ENCODE data around the gene SH3BGRL.

The SH3BGRL gene

GRCh38 chrX:81229229-81229628 is 27.3 kb downstream of the SH3BGRL start:
- Histone ChIP-seq H3K36me3 (ENCODE audit: control insufficient read depth, insufficient read depth, low read length) (no peaks in the 10 kb centered on the region), H3K9me3 (ENCODE audit: control insufficient read depth, insufficient read depth, low read length) (no peaks in the 10 kb centered on the region), H3K4me3 (ENCODE audit: low read depth, low read length) (no peak overlapping the region), H3K4me1 (ENCODE audit: control insufficient read depth, insufficient read depth, low read length) (peaks cover 2% of the 10 kb centered on the region), H3K9ac (ENCODE audit: low read depth, low read length) (no peak overlapping the region), H3K27me3 (ENCODE audit: control insufficient read depth, insufficient read depth, low read length) (no peaks in the 10 kb centered on the region)

GRCh38 chrX:81229901-81230300 is 28.0 kb downstream of the SH3BGRL start:
- Histone ChIP-seq H3K27me3 (ENCODE audit: control insufficient read depth, insufficient read depth, low read length) (no peaks in the 10 kb centered on the region), H3K4me1 (ENCODE audit: control insufficient read depth, insufficient read depth, low read length) (peaks cover 2% of the 10 kb centered on the region)

GRCh38 chrX:81231476-81231875 is 29.6 kb downstream of the SH3BGRL start:
- Histone ChIP-seq H3K4me3 (ENCODE audit: low read depth, low read length) (no peak overlapping the region), H3K27me3 (ENCODE audit: control insufficient read depth, insufficient read depth, low read length) (no peaks in the 10 kb centered on the region), H3K9ac (ENCODE audit: low read depth, low read length) (no peak overlapping the region), H3K36me3 (ENCODE audit: control insufficient read depth, insufficient read depth, low read length) (no peaks in the 10 kb centered on the region), H3K9me3 (ENCODE audit: control insufficient read depth, insufficient read depth, low read length) (no peaks in the 10 kb centered on the region), H3K4me1 (ENCODE audit: control insufficient read depth, insufficient read depth, low read length) (peaks cover 2% of the 10 kb centered on the region)

More at GRCh38 chrX:81229901-81230300, 28.0 kb downstream of the SH3BGRL start:
- Histone ChIP-seq H3K4me3 (ENCODE audit: low read depth, low read length) (no peak overlapping the region), H3K9ac (ENCODE audit: low read depth, low read length) (no peak overlapping the region), H3K36me3 (ENCODE audit: control insufficient read depth, insufficient read depth, low read length) (no peaks in the 10 kb centered on the region), H3K9me3 (ENCODE audit: control insufficient read depth, insufficient read depth, low read length) (no peaks in the 10 kb centered on the region)

- no peak overlapping the region for H3K4me3 ChIP-seq (ENCODE audit: low read depth, low read length)
- H3K9ac ChIP-seq (ENCODE audit: low read depth, low read length), result no peak overlapping the region
- no peaks in the 10 kb centered on the region for H3K9me3 ChIP-seq (ENCODE audit: control insufficient read depth, insufficient read depth, low read length)
- H3K36me3 ChIP-seq (ENCODE audit: control insufficient read depth, insufficient read depth, low read length), result no peaks in the 10 kb centered on the region
- H3K4me1 ChIP-seq (ENCODE audit: control insufficient read depth, insufficient read depth, low read length), result peaks cover 2% of the 10 kb centered on the region
- no peaks in the 10 kb centered on the region for H3K27me3 ChIP-seq (ENCODE audit: control insufficient read depth, insufficient read depth, low read length)
These were observed 30.3 kb downstream of the SH3BGRL start for GRCh38 chrX:81232218-81232617.

GRCh38 chrX:81237516-81237915 is 35.6 kb downstream of the SH3BGRL start:
- H3K27me3 ChIP-seq (ENCODE audit: control insufficient read depth, insufficient read depth, low read length), result no peaks in the 10 kb centered on the region

GRCh38 chrX:81238166-81238565 is 36.3 kb downstream of the SH3BGRL start:
- Histone ChIP-seq H3K4me3 (ENCODE audit: low read depth, low read length) (no peak overlapping the region), H3K9ac (ENCODE audit: low read depth, low read length) (no peak overlapping the region), H3K36me3 (ENCODE audit: control insufficient read depth, insufficient read depth, low read length) (no peaks in the 10 kb centered on the region), H3K4me1 (ENCODE audit: control insufficient read depth, insufficient read depth, low read length) (no peaks in the 10 kb centered on the region), H3K9me3 (ENCODE audit: control insufficient read depth, insufficient read depth, low read length) (no peaks in the 10 kb centered on the region), H3K27me3 (ENCODE audit: control insufficient read depth, insufficient read depth, low read length) (no peaks in the 10 kb centered on the region)

More at GRCh38 chrX:81237516-81237915, 35.6 kb downstream of the SH3BGRL start:
- H3K36me3 ChIP-seq (ENCODE audit: control insufficient read depth, insufficient read depth, low read length), result no peaks in the 10 kb centered on the region
- H3K9me3 ChIP-seq (ENCODE audit: control insufficient read depth, insufficient read depth, low read length), result no peaks in the 10 kb centered on the region
- no peak overlapping the region for H3K4me3 ChIP-seq (ENCODE audit: low read depth, low read length)
- no peak overlapping the region for H3K9ac ChIP-seq (ENCODE audit: low read depth, low read length)
- H3K4me1 ChIP-seq (ENCODE audit: control insufficient read depth, insufficient read depth, low read length), result no peaks in the 10 kb centered on the region

GRCh38 chrX:81240701-81241331 is 38.9 kb downstream of the SH3BGRL start:
- Histone ChIP-seq H3K27me3 (ENCODE audit: control insufficient read depth, insufficient read depth, low read length) (no peaks in the 10 kb centered on the region), H3K36me3 (ENCODE audit: control insufficient read depth, insufficient read depth, low read length) (no peaks in the 10 kb centered on the region), H3K9me3 (ENCODE audit: control insufficient read depth, insufficient read depth, low read length) (no peaks in the 10 kb centered on the region), H3K4me1 (ENCODE audit: control insufficient read depth, insufficient read depth, low read length) (no peaks in the 10 kb centered on the region), H3K9ac (ENCODE audit: low read depth, low read length) (no peak overlapping the region), H3K4me3 (ENCODE audit: low read depth, low read length) (no peak overlapping the region)

GRCh38 chrX:81241753-81242152 is 39.9 kb downstream of the SH3BGRL start:
- H3K4me1 ChIP-seq (ENCODE audit: control insufficient read depth, insufficient read depth, low read length), result no peaks in the 10 kb centered on the region
- no peaks in the 10 kb centered on the region for H3K27me3 ChIP-seq (ENCODE audit: control insufficient read depth, insufficient read depth, low read length)
- H3K4me3 ChIP-seq (ENCODE audit: low read depth, low read length), result no peak overlapping the region
- no peak overlapping the region for H3K9ac ChIP-seq (ENCODE audit: low read depth, low read length)
- H3K36me3 ChIP-seq (ENCODE audit: control insufficient read depth, insufficient read depth, low read length), result no peaks in the 10 kb centered on the region
- H3K9me3 ChIP-seq (ENCODE audit: control insufficient read depth, insufficient read depth, low read length), result no peaks in the 10 kb centered on the region

GRCh38 chrX:81255876-81256275 is 54.0 kb downstream of the SH3BGRL start:
- peaks cover 9% of the 10 kb centered on the region for H3K4me1 ChIP-seq (ENCODE audit: control insufficient read depth, insufficient read depth, low read length)
- no peaks in the 10 kb centered on the region for H3K9me3 ChIP-seq (ENCODE audit: control insufficient read depth, insufficient read depth, low read length)
- no peak overlapping the region for H3K9ac ChIP-seq (ENCODE audit: low read depth, low read length)
- no peaks in the 10 kb centered on the region for H3K36me3 ChIP-seq (ENCODE audit: control insufficient read depth, insufficient read depth, low read length)
- no peaks in the 10 kb centered on the region for H3K27me3 ChIP-seq (ENCODE audit: control insufficient read depth, insufficient read depth, low read length)
- H3K4me3 ChIP-seq (ENCODE audit: low read depth, low read length), result no peak overlapping the region

GRCh38 chrX:81257817-81258216 is 55.9 kb downstream of the SH3BGRL start:
- H3K9ac ChIP-seq (ENCODE audit: low read depth, low read length), result no peak overlapping the region
- no peak overlapping the region for H3K4me3 ChIP-seq (ENCODE audit: low read depth, low read length)
- no peaks in the 10 kb centered on the region for H3K9me3 ChIP-seq (ENCODE audit: control insufficient read depth, insufficient read depth, low read length)
- H3K4me1 ChIP-seq (ENCODE audit: control insufficient read depth, insufficient read depth, low read length), result peaks cover 9% of the 10 kb centered on the region
- no peaks in the 10 kb centered on the region for H3K36me3 ChIP-seq (ENCODE audit: control insufficient read depth, insufficient read depth, low read length)
- H3K27me3 ChIP-seq (ENCODE audit: control insufficient read depth, insufficient read depth, low read length), result no peaks in the 10 kb centered on the region

- Histone ChIP-seq H3K9ac (ENCODE audit: low read depth, low read length) (no peak overlapping the region), H3K27me3 (ENCODE audit: control insufficient read depth, insufficient read depth, low read length) (no peaks in the 10 kb centered on the region), H3K36me3 (ENCODE audit: control insufficient read depth, insufficient read depth, low read length) (no peaks in the 10 kb centered on the region)
These were observed 57.3 kb downstream of the SH3BGRL start for GRCh38 chrX:81259020-81259713.

GRCh38 chrX:81259714-81260395 is 58.0 kb downstream of the SH3BGRL start:
- Histone ChIP-seq H3K36me3 (ENCODE audit: control insufficient read depth, insufficient read depth, low read length) (no peaks in the 10 kb centered on the region), H3K9ac (ENCODE audit: low read depth, low read length) (no peak overlapping the region), H3K9me3 (ENCODE audit: control insufficient read depth, insufficient read depth, low read length) (no peaks in the 10 kb centered on the region), H3K4me3 (ENCODE audit: low read depth, low read length) (no peak overlapping the region), H3K27me3 (ENCODE audit: control insufficient read depth, insufficient read depth, low read length) (no peaks in the 10 kb centered on the region), H3K4me1 (ENCODE audit: control insufficient read depth, insufficient read depth, low read length) (peaks cover 9% of the 10 kb centered on the region)

More at GRCh38 chrX:81259020-81259713, 57.3 kb downstream of the SH3BGRL start:
- Histone ChIP-seq H3K4me1 (ENCODE audit: control insufficient read depth, insufficient read depth, low read length) (peaks cover 9% of the 10 kb centered on the region), H3K9me3 (ENCODE audit: control insufficient read depth, insufficient read depth, low read length) (no peaks in the 10 kb centered on the region), H3K4me3 (ENCODE audit: low read depth, low read length) (no peak overlapping the region)

Measured in iPS-15b (cell line).